Fibroblast of lung (primary cell): ENCODE results near the gene UGT1A3.

Source experiments
- CTCF ChIP-seq, 2 donors: IDR thresholded peaks in 1 of 2; conservative IDR thresholded peaks in 1 of 2; 1 replicate in 1 of 2; 2 replicates in 1 of 2; pipeline ENCODE4 v1.5.1; 2011 to 2012; ENCODE audit warnings: low read length in 2 of 2, control low read depth in 1 of 2, inconsistent platforms in 1 of 2, low read depth in 1 of 2, mild to moderate bottlenecking in 1 of 2
- EZH2 ChIP-seq: IDR thresholded peaks from 2 replicates; pipeline ENCODE4 v1.5.1; 2012; ENCODE audit warnings: low read length, control low read depth, mild to moderate bottlenecking; ENCODE audit errors: missing control alignments

GRCh38 chr2:233803994-233804393 is 75.2 kb downstream of the UGT1A3 start:
- TF ChIP-seq EZH2 (no peak), CTCF (conservative IDR thresholded peaks at IDR 0.05 in 1 of 2, IDR thresholded peaks at IDR 0.05 in 1 of 2; ENCODE audit: low read depth in 1 of 2, low read length in 2 of 2) (no peak)
